LHCN-M2 (cell line): ENCODE results near the gene PREX1. TPM values are rescaled to one million over a fixed set of nuclear protein-coding genes. Genes with fewer than 3 reads are reported as not detected.

Experiments used
- DNase-seq: peaks from one replicate; pipeline ENCODE4 v3.0.0-alpha.2; 2012; ENCODE audit warnings: low read depth
- total RNA-seq: library from RNA; depleted of rRNA; stranded (reverse); fragments of >200 nt; gene quantifications from 2 replicates; pipeline ENCODE4 v1.2.3, GENCODE V29; 2014

The PREX1 gene
- total RNA-seq, 1 experiment from 2014 or later = 28.7 TPM

DNA sequence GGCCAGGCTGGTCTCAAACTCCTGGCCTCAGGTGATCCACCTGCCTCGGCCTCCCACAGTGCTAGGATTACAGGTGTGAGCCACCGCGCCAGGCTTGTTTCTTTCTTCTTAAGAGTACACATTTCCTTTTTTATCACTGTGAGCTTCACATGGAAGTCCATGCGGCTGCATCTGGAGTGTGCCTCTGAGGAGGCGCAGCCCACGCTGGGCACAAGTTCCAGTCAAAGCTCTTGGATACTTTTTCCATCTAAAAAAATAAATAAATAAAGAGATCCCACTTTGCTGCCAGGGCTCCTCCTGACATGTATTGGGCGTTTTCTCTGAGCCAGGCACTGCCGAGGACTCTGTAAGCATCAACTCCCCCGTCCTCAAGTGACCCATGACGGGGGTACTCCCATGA lies 123.0 kb downstream of the PREX1 start:
- DNase-seq = no peak

DNA sequence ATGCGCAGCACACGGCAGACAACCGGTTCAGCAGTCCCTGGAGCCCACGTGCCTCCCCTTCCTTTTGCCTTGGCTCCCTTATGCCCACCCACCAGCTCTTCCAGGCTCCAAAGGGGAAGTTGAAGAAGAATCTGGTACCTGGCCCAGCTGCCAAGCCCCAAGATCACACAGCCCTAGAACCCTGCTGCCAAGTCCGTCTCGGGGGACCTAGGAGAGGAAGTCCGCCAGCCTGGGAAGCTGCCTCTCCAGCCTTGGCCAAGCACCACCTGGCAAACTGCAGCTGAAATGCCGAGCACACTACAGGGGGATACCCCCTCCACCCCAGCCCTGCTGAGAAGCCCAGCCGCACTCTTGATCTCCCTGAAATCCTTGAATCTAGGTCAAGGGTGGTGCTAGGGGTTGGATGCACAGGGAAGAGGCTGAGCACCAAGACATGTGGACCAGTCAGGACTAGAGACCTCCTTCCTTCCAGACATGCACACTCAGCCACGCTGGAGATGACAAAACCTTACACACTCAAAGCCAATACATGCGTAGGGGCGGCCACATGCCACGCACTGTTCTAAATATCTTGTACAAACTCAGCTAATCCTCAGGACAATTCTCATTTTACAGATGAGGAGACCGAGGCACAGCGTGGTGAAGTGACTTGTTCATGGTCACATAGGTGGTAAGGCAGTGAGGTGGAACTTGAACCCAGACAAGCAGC lies 124.1 kb downstream of the PREX1 start:
- no peak for DNase-seq

- DNase-seq = no peak
These were observed 124.7 kb downstream of the PREX1 start for GRCh38 chr20:48703107-48703506.

DNA sequence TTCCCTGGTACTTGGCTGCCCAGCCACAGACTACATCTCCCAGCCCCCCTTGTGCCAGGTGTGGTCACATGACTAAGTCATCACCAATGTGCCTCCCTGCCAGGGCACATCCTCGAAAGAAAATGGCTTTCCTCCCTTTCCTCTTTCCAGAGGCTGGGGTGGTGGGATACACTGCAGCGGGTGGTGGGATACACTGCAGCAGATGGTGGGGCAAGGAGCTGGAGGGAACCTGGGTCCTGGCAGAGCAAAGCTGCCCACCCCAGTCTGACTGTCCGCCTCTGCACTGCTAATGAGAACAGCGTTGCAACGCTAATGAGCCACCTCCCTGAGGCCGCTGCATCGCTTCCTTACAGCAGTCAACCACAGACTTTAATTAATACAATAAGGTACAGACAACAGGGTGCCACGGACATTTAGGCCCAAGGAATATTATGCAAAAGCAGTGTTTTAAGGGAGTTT lies 125.3 kb downstream of the PREX1 start:
- no peak for DNase-seq

- DNase-seq = no peak
These were observed 126.1 kb downstream of the PREX1 start for GRCh38 chr20:48701702-48702101.

DNA sequence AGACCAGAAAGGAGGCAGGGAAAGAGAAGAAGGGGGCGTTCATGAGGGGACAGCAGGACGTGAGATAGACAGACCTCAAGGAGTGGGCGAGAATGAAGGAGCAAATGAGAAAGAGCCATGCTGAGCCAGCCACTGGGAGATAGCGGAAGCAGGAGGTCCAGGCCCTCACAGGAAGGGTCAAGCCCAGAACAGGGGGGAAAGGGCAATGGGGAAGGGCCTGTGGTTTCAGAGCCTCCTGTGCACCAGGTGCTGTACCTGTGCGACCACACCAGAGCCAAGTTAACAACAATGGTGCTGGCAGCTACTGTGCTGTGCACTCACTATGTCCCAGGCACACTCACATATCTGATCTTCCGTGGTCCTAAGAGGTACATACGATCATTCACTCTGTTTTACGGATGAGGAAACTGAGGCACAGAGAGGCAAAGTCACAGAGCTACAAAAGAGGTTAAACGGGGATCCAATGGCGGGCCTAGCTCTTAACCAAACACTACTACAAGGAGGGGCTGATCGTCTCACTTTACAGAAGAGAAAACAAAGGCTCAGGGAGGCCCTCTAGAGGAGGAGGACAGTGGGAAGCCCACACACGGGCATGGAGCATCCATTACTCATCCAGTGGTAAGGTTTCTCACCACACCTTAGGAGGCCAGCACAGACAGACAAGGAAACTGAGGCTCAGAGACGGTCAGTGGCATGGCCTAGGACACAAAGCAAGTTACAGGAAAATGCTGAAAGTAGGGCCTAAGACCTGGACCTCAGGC lies 129.1 kb downstream of the PREX1 start:
- DNase-seq = no peak

- DNase-seq = peak; percentile 48
These were observed 129.8 kb downstream of the PREX1 start for GRCh38 chr20:48697845-48698491.

- no peak for DNase-seq
These were observed 131.1 kb downstream of the PREX1 start for GRCh38 chr20:48696671-48697070.

DNA sequence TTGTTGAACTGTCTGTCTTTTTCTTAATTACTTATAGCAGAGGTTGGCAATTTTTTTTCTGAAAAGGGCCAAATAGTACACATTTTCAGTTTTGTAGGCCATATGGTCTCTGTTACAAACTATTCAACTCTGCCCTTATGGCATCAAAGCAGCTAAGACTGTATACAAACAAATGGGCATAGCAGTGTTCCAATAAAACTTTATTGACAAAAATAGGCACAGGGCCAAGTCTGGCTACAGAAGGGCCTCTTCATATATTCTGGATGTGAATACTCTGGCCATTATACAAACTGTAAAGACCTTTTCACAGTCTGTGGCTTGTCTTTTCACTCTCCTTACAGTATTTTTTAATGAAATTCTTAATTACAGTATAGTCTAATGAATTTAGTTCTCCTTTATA lies 132.1 kb downstream of the PREX1 start:
- DNase-seq = no peak

DNA sequence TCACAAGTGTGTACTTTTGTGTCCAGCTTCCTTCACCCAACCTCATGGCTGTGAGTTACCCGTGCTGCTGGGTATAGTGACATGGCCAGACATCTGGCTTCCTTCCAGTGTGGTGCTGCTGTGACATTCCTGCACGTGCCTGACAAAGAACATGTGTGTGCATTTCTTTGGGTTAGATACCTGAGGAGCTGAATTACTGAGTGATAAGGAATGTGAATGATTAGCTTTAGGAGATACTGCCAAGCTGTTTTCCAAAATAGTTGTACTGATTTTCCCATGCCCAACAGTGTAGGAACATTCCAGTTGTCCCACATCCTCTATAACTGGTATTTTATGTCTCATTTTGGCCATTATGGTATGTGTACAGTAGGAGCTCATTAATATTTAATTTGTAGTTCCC lies 132.5 kb downstream of the PREX1 start:
- DNase-seq = peak; percentile 12

DNA sequence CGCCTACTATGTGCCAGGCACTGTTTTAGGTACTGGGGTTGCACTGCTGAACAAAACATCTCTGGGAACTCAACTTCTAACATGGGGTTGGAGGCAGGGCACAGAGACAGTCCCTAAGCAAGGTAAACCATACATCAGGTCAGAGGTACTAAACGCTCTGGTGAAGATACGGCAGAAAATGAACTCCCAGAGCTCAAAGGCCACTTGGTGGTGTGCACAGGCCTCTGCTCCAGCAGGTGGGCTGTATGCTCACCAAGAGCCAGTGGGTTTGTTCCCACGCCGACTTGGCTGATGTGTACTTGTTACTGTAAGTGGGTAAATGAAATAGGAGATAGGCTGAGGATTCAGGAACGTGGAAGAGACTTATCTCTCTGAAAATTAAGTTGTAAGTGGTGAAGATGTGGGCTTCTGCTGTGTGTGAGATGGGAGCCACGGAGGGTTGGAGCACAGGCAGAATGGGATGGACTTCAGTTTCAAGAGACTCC lies 133.4 kb downstream of the PREX1 start:
- DNase-seq = no peak

GRCh38 chr20:48691523-48691922 lies 136.3 kb downstream of the PREX1 start:
- DNase-seq = no peak

DNA sequence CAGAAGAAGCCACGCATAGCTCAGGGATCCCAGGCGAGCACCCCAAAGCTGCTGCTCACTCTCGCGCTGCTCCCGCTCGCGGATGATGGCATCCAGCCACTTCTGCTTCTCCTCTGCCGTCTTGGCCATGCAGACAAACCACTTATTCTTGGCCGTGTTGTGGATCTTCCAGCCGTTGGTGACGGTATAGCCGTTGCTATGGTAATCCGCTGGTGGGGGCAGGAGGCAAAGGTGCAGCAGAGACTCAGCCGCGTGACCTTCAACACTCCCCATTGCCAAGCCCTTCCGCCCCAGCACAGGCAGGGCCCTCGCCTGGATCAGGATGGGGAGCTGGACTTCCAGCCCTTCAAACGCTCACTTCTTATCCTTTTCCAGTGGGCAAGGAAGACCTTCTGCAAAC lies 136.9 kb downstream of the PREX1 start:
- no peak for DNase-seq

DNA sequence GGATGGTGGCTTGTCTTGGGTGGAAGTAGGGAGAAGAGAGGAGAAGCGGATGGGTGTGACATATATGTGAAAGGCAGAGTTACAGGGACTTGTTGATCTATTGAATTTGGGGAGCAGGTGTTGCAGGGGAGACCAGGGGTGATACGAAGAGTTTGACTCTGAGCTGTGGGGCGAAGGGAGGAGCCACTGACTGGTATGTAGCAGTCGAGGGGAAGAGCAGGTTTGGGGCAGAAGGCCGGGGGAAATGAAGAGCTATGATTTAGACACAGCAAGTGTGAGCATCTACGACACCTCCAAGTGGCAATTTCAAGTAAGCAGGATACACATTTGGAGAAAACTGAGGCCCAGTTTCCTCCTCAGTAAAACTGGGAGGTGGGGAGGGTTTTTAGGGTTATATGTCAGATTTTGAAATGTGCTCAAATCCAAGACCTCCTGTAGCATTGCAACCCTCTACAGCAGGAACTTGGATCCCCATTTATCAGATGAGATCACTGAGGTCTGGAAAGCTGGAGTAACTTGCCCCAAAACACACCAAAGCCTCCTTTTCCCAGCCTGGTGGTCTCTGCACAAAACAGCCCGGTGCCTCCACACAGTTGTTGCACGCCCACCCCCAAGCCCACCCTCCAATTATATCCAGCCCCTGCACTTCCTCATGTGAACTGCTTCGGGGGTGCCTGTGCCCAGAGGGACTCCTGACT lies 137.8 kb downstream of the PREX1 start:
- no peak for DNase-seq

GRCh38 chr20:48689388-48689787 lies 138.4 kb downstream of the PREX1 start:
- DNase-seq = no peak

DNA sequence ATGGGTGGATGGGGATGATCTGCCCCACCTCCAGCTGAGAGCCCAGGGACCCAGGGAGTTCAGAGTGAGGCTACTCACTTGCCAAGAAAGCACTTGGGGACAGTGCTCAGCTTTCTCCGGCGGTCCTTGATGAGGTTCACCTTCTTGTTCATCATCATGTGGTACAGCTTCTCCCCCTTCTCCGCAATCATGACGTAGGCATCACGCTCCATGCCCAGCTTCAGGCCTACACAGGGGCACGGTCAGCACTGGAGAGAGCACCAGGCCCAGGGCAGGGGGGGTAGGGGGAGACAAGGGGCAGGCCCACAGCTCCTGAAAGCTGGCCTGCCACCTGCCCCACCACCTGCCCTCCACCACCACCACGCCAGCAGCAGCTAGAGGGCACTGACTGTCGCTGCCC lies 139.2 kb downstream of the PREX1 start:
- DNase-seq = no peak

DNA sequence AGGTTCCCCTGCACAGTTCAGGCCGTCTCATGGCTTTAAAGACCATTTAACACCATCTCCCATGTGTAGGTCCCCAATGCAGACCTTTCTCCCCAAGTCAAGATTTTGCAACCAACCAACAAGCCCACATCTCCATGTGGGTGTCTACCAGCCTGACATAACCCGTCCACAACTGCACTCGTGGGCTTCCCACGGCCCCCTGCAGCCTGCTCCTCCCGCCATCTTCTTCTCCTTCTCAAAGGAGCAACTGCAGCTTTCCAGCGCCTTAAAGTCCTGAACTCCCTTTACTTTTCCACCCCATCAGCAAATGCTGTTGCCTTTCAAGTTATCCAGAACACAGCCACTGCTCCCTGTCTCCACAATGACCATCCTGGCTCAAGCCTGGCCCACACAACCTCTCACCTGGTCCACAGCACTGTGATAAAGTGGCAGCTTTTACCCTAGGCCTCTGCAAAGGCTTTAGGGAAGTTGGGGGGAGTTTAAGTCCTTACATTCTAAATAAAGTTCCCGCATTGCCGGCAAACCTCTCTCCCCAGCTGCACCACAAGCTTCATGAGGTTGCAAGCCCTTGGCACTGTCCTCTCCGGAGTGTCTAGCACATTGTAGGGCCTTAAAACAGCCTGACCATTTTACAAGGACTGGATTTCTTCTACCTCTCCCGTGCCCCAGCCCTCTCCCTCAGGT lies 140.5 kb downstream of the PREX1 start:
- DNase-seq = no peak

GRCh38 chr20:48686238-48687116 lies 141.3 kb downstream of the PREX1 start:
- no peak for DNase-seq

DNA sequence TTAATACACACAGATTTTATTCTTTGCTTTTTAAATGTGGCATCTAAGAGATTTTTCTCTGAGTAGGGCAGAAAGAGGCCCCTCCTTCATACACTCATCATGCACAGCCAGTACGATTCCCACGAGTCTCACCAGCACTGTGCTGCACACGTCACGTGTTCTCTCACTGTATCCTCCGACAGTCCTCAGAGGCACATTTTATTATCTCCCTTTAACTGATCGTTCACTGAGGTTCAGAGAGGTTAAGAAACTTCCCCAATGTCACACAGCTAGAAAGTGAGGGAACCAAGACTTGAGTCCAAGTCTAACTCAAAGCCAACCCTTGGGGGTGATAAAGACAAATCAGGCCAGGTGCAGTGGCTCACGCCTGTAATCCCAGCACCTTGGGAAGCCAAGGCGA lies 142.5 kb downstream of the PREX1 start:
- DNase-seq = no peak

DNA sequence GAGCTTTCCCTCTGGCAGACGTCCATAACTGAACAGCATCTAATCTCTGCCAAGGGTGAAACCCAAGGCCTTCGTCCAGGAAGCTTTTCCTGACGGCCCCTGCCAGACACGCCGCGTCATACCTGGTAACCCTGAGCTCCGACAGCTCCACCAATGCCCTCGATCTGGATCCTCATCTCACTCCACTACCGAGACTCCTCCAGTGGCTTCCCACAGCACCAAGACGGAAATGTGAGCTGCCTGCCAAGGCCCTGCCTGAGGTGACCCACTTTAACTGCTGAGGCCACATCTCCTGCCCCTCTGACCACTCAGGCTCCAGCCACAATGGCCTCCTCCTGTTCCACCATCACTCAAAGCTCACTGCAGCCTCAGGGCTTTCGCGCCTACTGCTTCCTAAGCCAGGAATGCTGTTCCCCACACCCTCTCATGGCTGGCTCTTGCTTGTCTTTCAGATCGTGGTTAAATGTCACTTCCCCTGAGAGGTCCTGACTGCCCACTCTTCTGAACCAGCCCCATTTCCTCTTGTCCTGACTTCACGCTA lies 143.2 kb downstream of the PREX1 start:
- peak; percentile 12 for DNase-seq
